ENCODE data around the gene CLBA1. TPM values are rescaled to one million over a fixed set of nuclear protein-coding genes. Genes with fewer than 3 reads are reported as not detected.

The CLBA1 gene
- total RNA-seq, 1 experiment from 2014 or later: 3.0 TPM

GRCh38 chr14:105005329-105005928, 19.8 kb downstream of the CLBA1 start:
- Histone ChIP-seq H3K4me3 (ENCODE audit: low read depth, low read length) (no peak overlapping the region), H3K4me1 (no peaks in the 10 kb centered on the region), H3K36me3 (ENCODE audit: control insufficient read depth, insufficient read depth, low read length) (peaks cover 1% of the 10 kb centered on the region; the same call in 1 of the 2 replicates), H3K9me3 (no peaks in the 10 kb centered on the region), H3K27me3 (replicated peaks; ENCODE audit: control insufficient read depth, insufficient read depth, low read length) (no peaks in the 10 kb centered on the region)
- intact Hi-C loops (cut with micrococcal nuclease; ENCODE audit: unreplicated experiment): no loop called here
- no peaks in the 10 kb centered on the region for H3K4me1 Mint-ChIP-seq (ENCODE audit: low read depth, unreplicated experiment)
- H3K27ac Mint-ChIP-seq (ENCODE audit: unreplicated experiment): no peak overlapping the region
- CTCF ChIA-PET: interaction anchor here (1.0 kb wide), 2 partner anchors 30 to 40 kb away, joined by 3 read pairs; no protein-coding TSS in a partner anchor
- no peaks in the 10 kb centered on the region for H3K27me3 Mint-ChIP-seq (ENCODE audit: insufficient read depth, unreplicated experiment)
- H3K36me3 Mint-ChIP-seq (ENCODE audit: insufficient read depth, unreplicated experiment): peaks cover 39% of the 10 kb centered on the region
- H3K9me3 Mint-ChIP-seq (ENCODE audit: unreplicated experiment): no peaks in the 10 kb centered on the region
- no peak overlapping the region for H3K4me3 Mint-ChIP-seq (ENCODE audit: unreplicated experiment)
- TF ChIP-seq CTCF (IDR thresholded peaks at IDR 0.05; ENCODE audit: insufficient read depth in 1 of 2, low read depth in 1 of 2, low read length in 1 of 2, severe bottlenecking in 1 of 2, unreplicated experiment in 1 of 2): no peak
- DNase-seq: no peak
- BruUV-seq (replicated peaks): no TSS peak
- POLR2A ChIA-PET: interaction anchor here (0.6 kb wide), 1 partner anchor 35 kb away, joined by 3 read pairs; no protein-coding TSS in a partner anchor

GRCh38 chr14:105005929-105006830, 20.6 kb downstream of the CLBA1 start:
- Mint-ChIP-seq H3K4me1 (ENCODE audit: low read depth, unreplicated experiment) (no peaks in the 10 kb centered on the region), H3K4me3 (ENCODE audit: unreplicated experiment) (no peak overlapping the region), H3K27me3 (ENCODE audit: insufficient read depth, unreplicated experiment) (no peaks in the 10 kb centered on the region), H3K9me3 (ENCODE audit: unreplicated experiment) (no peaks in the 10 kb centered on the region), H3K27ac (ENCODE audit: unreplicated experiment) (no peak overlapping the region), H3K36me3 (ENCODE audit: insufficient read depth, unreplicated experiment) (peaks cover 43% of the 10 kb centered on the region)
- intact Hi-C loops (cut with micrococcal nuclease; ENCODE audit: unreplicated experiment): no loop called here
- Histone ChIP-seq H3K4me3 (ENCODE audit: low read depth, low read length) (no peak overlapping the region), H3K9me3 (no peaks in the 10 kb centered on the region), H3K27me3 (replicated peaks; ENCODE audit: control insufficient read depth, insufficient read depth, low read length) (no peaks in the 10 kb centered on the region), H3K4me1 (no peaks in the 10 kb centered on the region), H3K36me3 (ENCODE audit: control insufficient read depth, insufficient read depth, low read length) (peaks cover 1% of the 10 kb centered on the region)
- no peak for TF ChIP-seq CTCF (IDR thresholded peaks at IDR 0.05; ENCODE audit: insufficient read depth in 1 of 2, low read depth in 1 of 2, low read length in 1 of 2, severe bottlenecking in 1 of 2, unreplicated experiment in 1 of 2)
- DNase-seq: no peak
- CTCF ChIA-PET: interaction anchor here (0.5 to 1.2 kb wide), 4 partner anchors 31 to 180 kb away, joined by 3 to 7 read pairs (median 3); no protein-coding TSS in a partner anchor
- no TSS peak for BruUV-seq (replicated peaks)
- POLR2A ChIA-PET: no interaction called here

- Mint-ChIP-seq H3K9me3 (ENCODE audit: unreplicated experiment) (no peaks in the 10 kb centered on the region), H3K36me3 (ENCODE audit: insufficient read depth, unreplicated experiment) (peaks cover 46% of the 10 kb centered on the region), H3K27ac (ENCODE audit: unreplicated experiment) (no peak overlapping the region), H3K4me3 (ENCODE audit: unreplicated experiment) (no peak overlapping the region), H3K27me3 (ENCODE audit: insufficient read depth, unreplicated experiment) (no peaks in the 10 kb centered on the region), H3K4me1 (ENCODE audit: low read depth, unreplicated experiment) (no peaks in the 10 kb centered on the region)
- no peak for TF ChIP-seq CTCF (IDR thresholded peaks at IDR 0.05; ENCODE audit: insufficient read depth in 1 of 2, low read depth in 1 of 2, low read length in 1 of 2, severe bottlenecking in 1 of 2, unreplicated experiment in 1 of 2)
- no peak for DNase-seq
- H3K4me3 ChIP-seq (ENCODE audit: low read depth, low read length): no peak overlapping the region
- intact Hi-C loops (cut with micrococcal nuclease; ENCODE audit: unreplicated experiment): no loop called here
- H3K4me1 ChIP-seq: no peaks in the 10 kb centered on the region
- no TSS peak for BruUV-seq (replicated peaks)
- H3K27me3 ChIP-seq (replicated peaks; ENCODE audit: control insufficient read depth, insufficient read depth, low read length): no peaks in the 10 kb centered on the region
- POLR2A ChIA-PET: no interaction called here
- no peaks in the 10 kb centered on the region for H3K9me3 ChIP-seq
- CTCF ChIA-PET: interaction anchor here (0.5 to 1.2 kb wide), 3 partner anchors 38 to 180 kb away, joined by 3 to 7 read pairs (median 3); no protein-coding TSS in a partner anchor
- peaks cover 3% of the 10 kb centered on the region for H3K36me3 ChIP-seq (ENCODE audit: control insufficient read depth, insufficient read depth, low read length)
Observed at GRCh38 chr14:105006831-105007592, 21.4 kb downstream of the CLBA1 start.

Measured in Caco-2 (cell line).